HG02678 (cell line): ENCODE results near the gene EVC2.

Experiments used
- ATAC-seq: cut with Tn5 transposase; IDR thresholded peaks from one replicate; pipeline ENCODE4 v1.9.1; 2021; ENCODE audit warnings: mild to moderate bottlenecking, moderate library complexity; ENCODE audit not compliant: unreplicated experiment

Gene EVC2

GRCh38 chr4:5708449-5709206, at the start of gene EVC2:
TSS of gene EVC2 (minus strand) at chr4:5708559. CDS start at chr4:5708513, 46 bp downstream.
- ATAC-seq: no peak

GRCh38 chr4:5757954-5758353, 49.6 kb upstream of the EVC2 start:
- ATAC-seq: no peak

- ATAC-seq: no peak
Observed at GRCh38 chr4:5757536-5757935, 49.2 kb upstream of the EVC2 start.

- no peak for ATAC-seq
Observed at GRCh38 chr4:5757091-5757490, 48.7 kb upstream of the EVC2 start.

GRCh38 chr4:5756271-5756670, 47.9 kb upstream of the EVC2 start:
- no peak for ATAC-seq

GRCh38 chr4:5755679-5756078, 47.3 kb upstream of the EVC2 start:
- no peak for ATAC-seq

GRCh38 chr4:5755161-5755560, 46.8 kb upstream of the EVC2 start:
- no peak for ATAC-seq

GRCh38 chr4:5754529-5754881, 46.1 kb upstream of the EVC2 start:
- no peak for ATAC-seq

GRCh38 chr4:5753766-5754528, 45.6 kb upstream of the EVC2 start:
- ATAC-seq: no peak

GRCh38 chr4:5753366-5753765, 45.0 kb upstream of the EVC2 start:
- no peak for ATAC-seq

GRCh38 chr4:5752376-5753184, 44.2 kb upstream of the EVC2 start:
- no peak for ATAC-seq

GRCh38 chr4:5751666-5752375, 43.5 kb upstream of the EVC2 start:
- ATAC-seq: no peak

GRCh38 chr4:5750946-5751665, 42.7 kb upstream of the EVC2 start:
- ATAC-seq: no peak

- no peak for ATAC-seq
Observed at GRCh38 chr4:5750052-5750945, 41.9 kb upstream of the EVC2 start.

GRCh38 chr4:5749568-5749967, 41.2 kb upstream of the EVC2 start:
- no peak for ATAC-seq

- ATAC-seq: no peak
Observed at GRCh38 chr4:5747738-5748375, 39.5 kb upstream of the EVC2 start.

- ATAC-seq: no peak
Observed at GRCh38 chr4:5746829-5747737, 38.7 kb upstream of the EVC2 start.

- no peak for ATAC-seq
Observed at GRCh38 chr4:5746250-5746649, 37.9 kb upstream of the EVC2 start.
